OCI-LY7 (cell line): ENCODE results near the gene KLRF1. TPM values are rescaled to one million over a fixed set of nuclear protein-coding genes. Genes with fewer than 3 reads are reported as not detected.

Source experiments
- BruUV-seq: library from RNA; stranded (reverse); fragments of 400-500 nt; replicated peaks from 2 replicates; lab custom pipeline; 2021; lab: Mats Ljungman, UMichigan
- CTCF ChIA-PET: fragments of 300-600 bp; sonication (Branson Sonifier 250); formaldehyde crosslinking; loops from one replicate; lab custom pipeline; 2022; ENCODE audit warnings: antibody characterized with exemption; ENCODE audit not compliant: unreplicated experiment; lab: Charles Lee
- POLR2A ChIA-PET: fragments of 300-600 bp; sonication (Branson Sonifier 250); formaldehyde crosslinking; loops from one replicate; lab custom pipeline; 2022; ENCODE audit warnings: antibody characterized with exemption; lab: Charles Lee
- DNase-seq: peaks from one replicate; pipeline ENCODE4 v3.0.0-alpha.2; 2015; ENCODE audit warnings: low spot score
- H2AFZ ChIP-seq: fragments of 200-600 bp; sonication (generic), shearing (Covaris generic); 2 replicates; pipeline ENCODE4 v1.6.1; 2014; ENCODE audit warnings: mild to moderate bottlenecking, antibody characterized with exemption, low read length, moderate library complexity
- H3K27ac ChIP-seq: fragments of 200-600 bp; sonication (generic); 2 replicates; pipeline ENCODE4 v1.5.1; 2014; ENCODE audit warnings: mixed run types, low read depth, mild to moderate bottlenecking, moderate library complexity, low read length, inconsistent platforms; ENCODE audit not compliant: poor library complexity, severe bottlenecking
- H3K36me3 ChIP-seq: fragments of 200-600 bp; sonication (generic); 2 replicates; pipeline ENCODE4 v1.6.1; 2014; ENCODE audit warnings: mild to moderate bottlenecking, antibody characterized with exemption, low read length, moderate library complexity, mixed read lengths; ENCODE audit not compliant: insufficient read depth
- H3K4me1 ChIP-seq: fragments of 200-600 bp; sonication (generic); 2 replicates; pipeline ENCODE4 v1.5.1; 2014; ENCODE audit warnings: mild to moderate bottlenecking, low read length; ENCODE audit not compliant: insufficient read depth, poor library complexity, severe bottlenecking
- H3K4me2 ChIP-seq: fragments of 200-600 bp; sonication (generic); 2 replicates; pipeline ENCODE4 v1.6.1; 2014; ENCODE audit warnings: mild to moderate bottlenecking, low read length
- H3K4me3 ChIP-seq: fragments of 200-600 bp; sonication (generic); 2 replicates; pipeline ENCODE4 v1.5.1; 2014; ENCODE audit warnings: mild to moderate bottlenecking, low read depth, low read length; ENCODE audit not compliant: poor library complexity, severe bottlenecking
- H3K79me2 ChIP-seq: fragments of 200-600 bp; sonication (generic); 2 replicates; pipeline ENCODE4 v1.6.1; 2016; ENCODE audit warnings: low read depth, mild to moderate bottlenecking, low read length, moderate library complexity, mixed read lengths; ENCODE audit not compliant: insufficient read depth
- H3K9me2 ChIP-seq: fragments of 200-600 bp; sonication (generic); 2 replicates; pipeline ENCODE4 v1.6.1; 2016; ENCODE audit warnings: mild to moderate bottlenecking, low read length, mixed read lengths; ENCODE audit not compliant: insufficient read depth
- H3K9me3 ChIP-seq: fragments of 200-600 bp; sonication (generic); 2 replicates; pipeline ENCODE4 v1.6.1; 2014; ENCODE audit warnings: mild to moderate bottlenecking, mixed run types, low read length, mixed read lengths
- H4K20me1 ChIP-seq: fragments of 200-600 bp; sonication (generic); 2 replicates; pipeline ENCODE4 v1.6.1; 2014; ENCODE audit warnings: mild to moderate bottlenecking, antibody characterized with exemption, low read length, moderate library complexity, mixed read lengths; ENCODE audit not compliant: insufficient read depth
- CTCF ChIP-seq: fragments of 200-600 bp; sonication (generic); conservative IDR thresholded peaks from 2 replicates; pipeline ENCODE4 v1.5.1; 2014; ENCODE audit warnings: mild to moderate bottlenecking, antibody characterized with exemption, low read length, moderate library complexity, mixed read lengths
- EZH2phosphoT487 ChIP-seq: fragments of 200-600 bp; sonication (generic); IDR thresholded peaks from 2 replicates; pipeline ENCODE4 v1.6.1; 2018; ENCODE audit warnings: low read depth, borderline replicate concordance, mild to moderate bottlenecking, mixed run types, antibody characterized with exemption, low read length, moderate library complexity, mixed read lengths
- intact Hi-C: fragments of 100-400 bp; cut with micrococcal nuclease; formaldehyde crosslinking; loops from one replicate; pipeline ENCODE4 v1.10.0; 2022; ENCODE audit not compliant: unreplicated experiment
- total RNA-seq, 2 experiments: library from RNA; depleted of rRNA in 1 of 2; stranded (reverse); fragments of >200 nt in 1 of 2; shearing (Covaris generic) in 1 of 2; gene quantifications; 2 replicates each; pipeline ENCODE4 v1.2.3, GENCODE V29; 2014 to 2022

The KLRF1 gene
- total RNA-seq, 2 experiments from 2014 or later: not detected

- Histone ChIP-seq H3K36me3 (no peaks in the 10 kb centered on the region), H3K4me1 (peaks cover 26% of the 10 kb centered on the region), H3K9me2 (no peaks in the 10 kb centered on the region), H3K27ac (no peak overlapping the region), H4K20me1 (no peaks in the 10 kb centered on the region), H2AFZ (no peak overlapping the region), H3K4me2 (no peak overlapping the region), H3K4me3 (no peak overlapping the region), H3K79me2 (no peaks in the 10 kb centered on the region), H3K9me3 (no peaks in the 10 kb centered on the region)
- BruUV-seq: no TSS peak
- intact Hi-C loops: loop anchor here (5.0 to 10.0 kb wide), 2 partner anchors 164 to 471 kb away; no protein-coding TSS in a partner anchor
- CTCF ChIA-PET: interaction anchor here (1.1 to 6.9 kb wide), 2 partner anchors 38 to 46 kb away, joined by 3 to 65 read pairs; no protein-coding TSS in a partner anchor
- POLR2A ChIA-PET: interaction anchor here (0.5 to 4.7 kb wide), 4 partner anchors 36 to 92 kb away, joined by 3 to 25 read pairs (median 4); partner anchors contain the start of gene CD69
- no peak for DNase-seq
- no peak for TF ChIP-seq EZH2phosphoT487
- no peak for TF ChIP-seq CTCF
Measured at GRCh38 chr12:9795945-9796344, 31.3 kb upstream of the KLRF1 start.

GRCh38 chr12:9796346-9796745 is 30.9 kb upstream of the KLRF1 start:
- CTCF ChIA-PET: interaction anchor here (6.9 kb wide), 1 partner anchor 47 kb away, joined by 65 read pairs; no protein-coding TSS in a partner anchor
- H3K36me3 ChIP-seq: no peaks in the 10 kb centered on the region
- no peaks in the 10 kb centered on the region for H4K20me1 ChIP-seq
- H3K27ac ChIP-seq: no peak overlapping the region
- no peak for TF ChIP-seq EZH2phosphoT487
- no peak for TF ChIP-seq CTCF
- no peaks in the 10 kb centered on the region for H3K9me2 ChIP-seq
- intact Hi-C loops: loop anchor here (5.0 to 10.0 kb wide), 2 partner anchors 164 to 472 kb away; no protein-coding TSS in a partner anchor
- BruUV-seq: no TSS peak
- no peaks in the 10 kb centered on the region for H3K79me2 ChIP-seq
- no peak overlapping the region for H3K4me3 ChIP-seq
- no peak overlapping the region for H2AFZ ChIP-seq
- DNase-seq: no peak
- H3K4me2 ChIP-seq: no peak overlapping the region
- peaks cover 26% of the 10 kb centered on the region for H3K4me1 ChIP-seq
- POLR2A ChIA-PET: interaction anchor here (0.5 to 4.7 kb wide), 5 partner anchors 36 to 91 kb away, joined by 3 to 25 read pairs (median 4); partner anchors contain the start of gene CD69
- H3K9me3 ChIP-seq: no peaks in the 10 kb centered on the region

- Histone ChIP-seq H3K36me3 (no peaks in the 10 kb centered on the region), H4K20me1 (no peaks in the 10 kb centered on the region), H2AFZ (no peak overlapping the region), H3K27ac (no peak overlapping the region), H3K4me1 (peaks cover 26% of the 10 kb centered on the region), H3K4me3 (no peak overlapping the region), H3K9me3 (no peaks in the 10 kb centered on the region), H3K79me2 (no peaks in the 10 kb centered on the region), H3K9me2 (no peaks in the 10 kb centered on the region), H3K4me2 (no peak overlapping the region)
- intact Hi-C loops: loop anchor here (5.0 to 10.0 kb wide), 2 partner anchors 165 to 472 kb away; no protein-coding TSS in a partner anchor
- DNase-seq: no peak
- TF ChIP-seq CTCF (no peak), EZH2phosphoT487 (no peak)
- CTCF ChIA-PET: interaction anchor here (1.1 to 6.9 kb wide), 3 partner anchors 36 to 47 kb away, joined by 4 to 65 read pairs (median 5); partner anchors contain the start of gene CD69
- BruUV-seq: no TSS peak
- POLR2A ChIA-PET: interaction anchor here (0.6 to 4.7 kb wide), 5 partner anchors 39 to 1036 kb away, joined by 3 to 25 read pairs (median 5); no protein-coding TSS in a partner anchor
Measured at GRCh38 chr12:9796971-9797370, 30.3 kb upstream of the KLRF1 start.
